ENCODE results near the gene THUMPD3. TPM values are rescaled to one million over a fixed set of nuclear protein-coding genes. Genes with fewer than 3 reads are reported as not detected.

THUMPD3 gene, protein sequence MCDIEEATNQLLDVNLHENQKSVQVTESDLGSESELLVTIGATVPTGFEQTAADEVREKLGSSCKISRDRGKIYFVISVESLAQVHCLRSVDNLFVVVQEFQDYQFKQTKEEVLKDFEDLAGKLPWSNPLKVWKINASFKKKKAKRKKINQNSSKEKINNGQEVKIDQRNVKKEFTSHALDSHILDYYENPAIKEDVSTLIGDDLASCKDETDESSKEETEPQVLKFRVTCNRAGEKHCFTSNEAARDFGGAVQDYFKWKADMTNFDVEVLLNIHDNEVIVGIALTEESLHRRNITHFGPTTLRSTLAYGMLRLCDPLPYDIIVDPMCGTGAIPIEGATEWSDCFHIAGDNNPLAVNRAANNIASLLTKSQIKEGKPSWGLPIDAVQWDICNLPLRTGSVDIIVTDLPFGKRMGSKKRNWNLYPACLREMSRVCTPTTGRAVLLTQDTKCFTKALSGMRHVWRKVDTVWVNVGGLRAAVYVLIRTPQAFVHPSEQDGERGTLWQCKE
- 10 to 100 TPM; 54.3 to 55.9 TPM for total RNA-seq

DNA sequence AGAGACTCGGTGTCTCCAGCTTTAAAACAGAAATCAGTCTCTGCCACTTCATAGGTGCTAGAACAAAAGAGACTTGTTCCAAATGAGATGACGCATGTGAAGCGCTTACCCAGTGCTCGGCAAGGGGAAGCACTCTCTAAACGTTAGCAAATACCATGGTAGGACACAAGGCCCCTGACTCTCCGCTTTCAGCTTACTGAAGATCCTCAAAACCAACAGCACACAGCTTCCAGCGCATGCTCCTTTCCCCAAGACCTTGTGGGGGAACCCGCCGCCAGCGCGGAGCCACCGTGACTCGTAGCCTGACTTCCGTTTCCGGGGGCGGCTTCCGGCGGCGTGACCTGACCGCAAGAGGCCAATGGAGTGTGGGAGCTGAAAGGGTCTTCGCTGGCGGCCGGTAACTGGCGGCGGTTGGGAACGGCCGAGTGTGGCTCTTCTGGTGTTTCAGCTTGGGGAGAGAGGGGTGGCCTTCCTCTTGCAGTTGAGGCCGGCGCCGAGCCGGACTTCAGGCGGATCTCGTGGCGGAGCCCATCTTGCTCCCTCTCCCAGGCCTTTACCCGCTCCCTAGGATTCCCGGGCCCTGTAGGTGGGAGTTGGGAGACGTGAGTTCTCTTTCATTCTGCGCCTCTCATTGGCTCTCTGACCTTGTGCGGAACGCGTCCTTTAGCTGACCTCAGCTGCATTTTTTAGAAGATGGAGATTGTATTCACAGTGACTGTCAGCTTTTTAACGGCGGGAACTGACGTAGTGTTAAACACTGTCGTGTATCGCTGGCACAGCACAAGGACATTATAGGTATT lies at the start of gene THUMPD3:
THUMPD3 (plus strand) TSS at position 324 of the 800 bp plus-strand sequence. CDS start 2,015 bp downstream, outside the sequence.
- Mint-ChIP-seq H3K4me1 (ENCODE audit: low read depth in 2 of 2) (peaks cover 9 to 14% of the 10 kb centered on the region in 2 donors), H3K27ac (peak within 1 kb of the TSS; percentile 99 to 100), H3K36me3 (no peaks in the 10 kb centered on the region), H3K4me3 (peak within 1 kb of the TSS; percentile 99), H3K27me3 (peaks cover 0 to 4% of the 10 kb centered on the region in 2 donors), H3K9me3 (no peaks in the 10 kb centered on the region)
- DNase-seq (ENCODE audit: low spot score) (peak; percentile 98), ATAC-seq (peak; percentile 98 to 99)

DNA sequence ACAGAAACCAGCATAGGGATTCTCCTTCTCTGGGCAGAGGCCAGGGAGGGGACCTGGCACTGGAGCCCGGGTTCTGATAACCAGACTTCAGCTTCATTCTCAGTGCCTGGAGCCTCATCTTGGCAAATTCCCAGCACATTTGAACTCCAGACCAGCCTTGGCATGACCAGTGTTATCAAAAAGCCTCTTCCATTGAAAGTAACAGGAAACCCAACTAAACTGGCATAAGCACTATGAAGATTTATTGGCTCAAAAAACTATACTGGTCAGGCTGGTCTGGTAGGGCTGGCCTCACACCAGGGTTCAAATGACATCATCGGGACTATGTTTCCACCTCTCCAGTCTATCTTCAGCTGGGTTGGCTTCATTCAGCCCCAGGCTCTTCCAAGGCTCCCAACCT lies 48.1 kb upstream of the THUMPD3 start:
- Mint-ChIP-seq H3K27ac (no peak overlapping the region), H3K36me3 (no peaks in the 10 kb centered on the region), H3K27me3 (peaks cover 14 to 18% of the 10 kb centered on the region in 2 donors), H3K4me3 (no peak overlapping the region), H3K4me1 (ENCODE audit: low read depth in 2 of 2) (no peaks in the 10 kb centered on the region), H3K9me3 (no peaks in the 10 kb centered on the region)
- DNase-seq (ENCODE audit: low spot score) (no peak), ATAC-seq (no peak)

DNA sequence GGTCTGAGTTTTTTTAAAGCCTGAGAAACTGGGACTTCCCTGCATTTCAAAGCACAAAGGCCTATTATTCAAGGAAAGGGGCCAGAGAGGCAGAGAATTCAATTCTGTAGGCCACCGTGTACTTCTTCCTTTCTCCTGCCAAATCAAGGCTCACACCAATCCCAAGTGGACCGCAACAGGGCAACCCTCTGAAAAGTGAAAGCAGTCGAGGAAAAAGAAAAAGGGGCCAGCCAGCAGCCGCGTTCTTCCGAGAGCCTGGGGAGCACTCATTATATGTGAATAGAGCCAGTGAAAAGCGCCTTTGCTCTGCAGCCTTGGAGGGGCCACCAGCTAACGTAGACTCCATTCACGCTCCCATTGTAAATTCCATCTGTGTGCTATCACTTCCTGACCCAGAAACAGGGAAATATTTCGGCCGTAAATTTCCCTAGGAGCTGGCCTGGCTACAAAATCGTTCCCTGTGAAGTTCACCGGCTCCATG lies 45.9 kb upstream of the THUMPD3 start:
- Mint-ChIP-seq H3K27me3 (peaks cover 14 to 18% of the 10 kb centered on the region in 2 donors), H3K9me3 (no peaks in the 10 kb centered on the region), H3K4me1 (ENCODE audit: low read depth in 2 of 2) (no peaks in the 10 kb centered on the region), H3K4me3 (no peak overlapping the region), H3K27ac (no peak overlapping the region), H3K36me3 (no peaks in the 10 kb centered on the region)
- no peak for DNase-seq (ENCODE audit: low spot score)
- ATAC-seq: no peak

DNA sequence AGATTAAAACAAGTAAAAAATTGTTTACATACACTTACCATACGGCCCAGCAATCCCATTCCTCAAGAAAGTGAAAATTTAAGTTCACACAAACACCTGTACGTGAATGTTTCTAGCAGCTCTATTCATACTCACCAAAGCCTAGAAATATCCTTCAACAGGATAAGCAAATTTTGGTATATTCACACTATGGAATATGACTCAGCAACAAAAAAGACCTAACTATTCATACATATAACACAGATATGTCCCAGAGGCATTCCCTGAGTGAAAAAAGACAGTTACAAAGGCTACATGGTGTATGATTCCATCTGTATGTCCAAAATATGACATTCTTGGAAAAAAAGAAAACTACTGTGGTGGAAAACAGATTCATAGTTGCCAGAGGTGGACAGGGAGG lies 40.1 kb upstream of the THUMPD3 start:
- no peaks in the 10 kb centered on the region for H3K9me3 Mint-ChIP-seq
- DNase-seq (ENCODE audit: low spot score): no peak
- H3K36me3 Mint-ChIP-seq: no peaks in the 10 kb centered on the region
- H3K27ac Mint-ChIP-seq: no peak overlapping the region
- no peak for ATAC-seq
- H3K27me3 Mint-ChIP-seq: peaks cover 6 to 8% of the 10 kb centered on the region in 2 donors
- no peaks in the 10 kb centered on the region for H3K4me1 Mint-ChIP-seq (ENCODE audit: low read depth in 2 of 2)
- H3K4me3 Mint-ChIP-seq: no peak overlapping the region

DNA sequence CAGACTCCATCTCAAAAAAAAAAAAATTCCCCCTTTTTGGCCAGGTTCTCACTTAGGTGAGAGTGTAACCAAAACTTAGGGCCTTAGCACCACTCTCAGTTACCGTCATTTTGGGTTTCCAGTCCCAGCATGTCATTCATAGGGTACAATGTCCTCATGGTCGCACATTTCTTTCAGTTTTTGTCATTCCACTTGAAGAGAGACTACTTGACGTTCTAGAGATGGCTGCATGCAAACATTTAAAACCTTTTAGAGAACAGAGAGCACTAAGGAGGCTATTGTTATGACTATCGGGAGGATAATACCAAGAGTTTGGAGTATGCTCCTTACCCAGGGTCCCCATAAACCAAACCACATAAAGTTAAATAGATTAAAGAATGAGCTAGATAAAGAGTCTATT lies 37.9 kb upstream of the THUMPD3 start:
- H3K27ac Mint-ChIP-seq: no peak overlapping the region
- no peaks in the 10 kb centered on the region for H3K36me3 Mint-ChIP-seq
- ATAC-seq (no peak), DNase-seq (ENCODE audit: low spot score) (no peak)
- no peaks in the 10 kb centered on the region for H3K9me3 Mint-ChIP-seq
- H3K4me1 Mint-ChIP-seq (ENCODE audit: low read depth in 2 of 2): no peaks in the 10 kb centered on the region
- no peak overlapping the region for H3K4me3 Mint-ChIP-seq
- peaks cover 7 to 10% of the 10 kb centered on the region in 2 donors for H3K27me3 Mint-ChIP-seq

DNA sequence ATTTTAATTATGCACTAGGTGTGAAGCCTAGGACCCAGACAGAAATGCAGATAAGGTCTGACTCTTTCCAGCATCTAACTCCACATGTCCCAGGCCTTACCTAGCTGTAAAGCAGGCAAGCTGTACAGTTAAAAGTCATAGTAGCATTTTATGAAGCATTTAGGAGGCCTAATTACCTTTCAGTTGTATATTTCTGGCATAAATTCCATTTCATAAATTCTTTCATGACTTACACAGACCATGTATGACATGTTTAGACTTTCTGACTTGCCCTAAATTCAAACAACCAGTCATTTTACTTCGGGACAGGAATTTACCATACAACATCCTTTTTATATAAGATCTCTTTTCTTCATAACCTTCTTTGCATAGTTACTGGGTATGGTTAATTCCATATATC lies 35.3 kb upstream of the THUMPD3 start:
- ATAC-seq: no peak
- DNase-seq (ENCODE audit: low spot score): no peak
- Mint-ChIP-seq H3K4me1 (ENCODE audit: low read depth in 2 of 2) (no peaks in the 10 kb centered on the region), H3K4me3 (no peak overlapping the region), H3K27ac (no peak overlapping the region), H3K27me3 (peaks cover 10 to 11% of the 10 kb centered on the region in 2 donors), H3K36me3 (no peaks in the 10 kb centered on the region), H3K9me3 (no peaks in the 10 kb centered on the region)

DNA sequence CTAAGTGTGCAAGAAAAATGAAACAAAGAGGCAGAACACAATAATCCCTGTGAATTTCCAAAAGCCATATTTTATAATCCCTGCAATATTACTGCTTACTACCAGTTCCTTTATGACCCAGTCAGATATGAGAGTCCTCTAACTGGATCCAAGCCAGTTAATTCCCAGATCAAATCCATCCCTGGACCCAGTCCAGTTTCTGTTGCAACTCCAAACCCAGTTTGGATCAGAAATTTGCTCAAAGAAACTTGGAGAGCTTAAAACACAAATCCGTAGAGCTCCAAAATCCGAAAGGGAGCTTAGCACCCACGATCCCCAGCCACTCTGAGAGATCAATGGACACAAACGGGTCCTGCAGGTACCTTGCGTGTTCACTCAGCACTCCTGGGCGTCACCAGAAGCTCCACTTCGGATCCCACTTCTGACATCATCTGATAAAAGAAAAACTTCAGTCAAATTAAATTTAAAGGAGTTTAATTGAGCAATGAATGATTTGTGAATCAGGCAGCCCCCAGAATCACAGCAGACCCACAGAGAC lies 32.6 kb upstream of the THUMPD3 start:
- peaks cover 10 to 21% of the 10 kb centered on the region in 2 donors for H3K27me3 Mint-ChIP-seq
- H3K4me3 Mint-ChIP-seq: no peak overlapping the region
- H3K27ac Mint-ChIP-seq: no peak overlapping the region
- DNase-seq (ENCODE audit: low spot score): no peak
- H3K9me3 Mint-ChIP-seq: no peaks in the 10 kb centered on the region
- no peak for ATAC-seq
- H3K4me1 Mint-ChIP-seq (ENCODE audit: low read depth in 2 of 2): no peaks in the 10 kb centered on the region
- no peaks in the 10 kb centered on the region for H3K36me3 Mint-ChIP-seq

DNA sequence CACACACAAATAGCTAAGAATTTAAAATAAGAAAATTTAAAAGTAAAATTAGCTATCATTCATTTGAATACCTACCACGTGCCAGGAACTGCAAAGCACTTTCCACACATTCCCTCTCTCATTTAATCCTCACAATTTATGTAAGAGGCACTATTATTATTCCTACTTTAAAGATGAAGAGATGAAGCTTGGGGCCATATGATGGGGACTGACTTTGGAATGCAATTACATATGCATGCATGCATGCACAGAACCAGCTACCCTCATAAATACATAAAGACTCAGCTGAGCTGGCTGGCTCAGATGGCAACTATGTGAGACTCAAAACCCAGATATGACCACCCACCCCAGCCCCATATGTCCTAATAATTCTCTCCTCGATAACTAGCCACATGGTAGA lies 31.7 kb upstream of the THUMPD3 start:
- DNase-seq (ENCODE audit: low spot score) (no peak), ATAC-seq (no peak)
- Mint-ChIP-seq H3K27ac (no peak overlapping the region), H3K27me3 (peaks cover 10 to 21% of the 10 kb centered on the region in 2 donors), H3K4me1 (ENCODE audit: low read depth in 2 of 2) (no peaks in the 10 kb centered on the region), H3K36me3 (no peaks in the 10 kb centered on the region), H3K4me3 (no peak overlapping the region), H3K9me3 (no peaks in the 10 kb centered on the region)

DNA sequence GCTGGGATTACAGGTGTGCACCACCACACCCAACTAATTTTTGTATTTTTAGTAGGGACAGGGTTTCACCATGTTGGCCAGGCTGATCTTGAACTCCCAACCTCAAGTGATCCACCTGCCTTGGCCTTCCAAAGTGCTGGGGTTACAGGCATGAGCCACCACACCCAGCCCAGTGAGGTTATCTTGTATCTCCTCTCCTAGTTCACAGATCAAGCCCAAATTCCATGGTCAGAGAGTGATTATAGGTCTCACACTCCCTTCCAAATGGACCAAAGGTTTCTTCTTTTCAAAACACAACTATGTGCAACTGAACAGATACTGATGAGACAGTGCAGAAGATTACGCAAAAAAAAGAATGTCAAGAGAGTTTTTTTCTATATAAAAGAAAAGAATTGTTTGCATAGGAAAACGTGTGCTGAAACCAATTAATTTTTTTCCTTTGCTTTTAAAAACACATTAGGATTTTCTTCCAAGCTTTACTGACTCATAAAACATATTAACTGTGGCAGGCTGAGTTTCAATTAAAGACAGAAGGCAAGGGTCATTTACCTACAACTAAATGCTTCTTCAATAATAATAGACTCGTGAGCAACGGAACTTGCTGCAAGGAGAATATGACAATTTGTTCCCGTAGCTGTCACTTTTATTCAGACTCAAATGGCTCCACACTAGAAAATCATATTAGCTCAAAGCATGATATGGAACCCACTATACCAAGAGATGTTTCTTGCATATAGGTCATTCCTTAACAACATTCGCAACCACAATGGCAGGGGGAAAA lies 30.4 kb upstream of the THUMPD3 start:
- Mint-ChIP-seq H3K4me3 (no peak overlapping the region), H3K27ac (no peak overlapping the region), H3K9me3 (no peaks in the 10 kb centered on the region), H3K27me3 (peaks cover 10 to 18% of the 10 kb centered on the region in 2 donors), H3K36me3 (no peaks in the 10 kb centered on the region), H3K4me1 (ENCODE audit: low read depth in 2 of 2) (no peaks in the 10 kb centered on the region)
- ATAC-seq: no peak
- no peak for DNase-seq (ENCODE audit: low spot score)

DNA sequence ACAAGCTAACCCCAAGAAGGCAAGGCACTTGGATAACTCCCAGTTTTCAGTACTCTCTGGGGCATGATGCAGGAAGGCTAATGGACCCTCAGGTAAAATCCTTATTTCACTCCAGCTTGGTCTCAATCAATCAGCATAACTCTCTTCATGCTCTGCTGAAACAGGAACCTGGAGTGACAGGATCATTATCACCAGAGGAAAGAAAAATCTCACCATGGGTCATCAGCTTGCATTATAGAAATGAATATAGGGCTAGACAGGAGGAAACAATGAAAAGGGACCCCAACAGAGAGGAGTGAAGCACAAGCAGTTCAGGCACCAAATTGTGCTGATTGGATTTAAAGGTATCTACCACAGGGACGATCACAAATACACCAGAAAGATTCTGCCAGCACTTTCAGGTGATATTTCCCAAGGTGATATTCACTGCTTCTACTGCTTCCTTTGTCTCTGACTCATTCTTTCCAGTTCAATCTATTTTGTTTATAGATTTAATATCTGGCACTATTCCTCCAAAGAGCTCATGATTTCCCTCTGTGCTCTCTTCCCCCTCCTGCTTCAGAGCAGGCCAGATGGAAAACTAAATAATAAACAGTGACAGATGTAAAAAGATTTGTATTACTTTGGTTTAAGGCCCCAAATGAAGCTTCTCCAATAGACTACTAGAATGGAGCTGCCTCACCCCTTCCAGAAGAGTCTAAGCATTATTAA lies 22.9 kb upstream of the THUMPD3 start:
- no peak overlapping the region for H3K27ac Mint-ChIP-seq
- peaks cover 0 to 3% of the 10 kb centered on the region in 2 donors for H3K27me3 Mint-ChIP-seq
- no peaks in the 10 kb centered on the region for H3K36me3 Mint-ChIP-seq
- no peak overlapping the region for H3K4me3 Mint-ChIP-seq
- DNase-seq (ENCODE audit: low spot score) (no peak), ATAC-seq (no peak)
- no peaks in the 10 kb centered on the region for H3K4me1 Mint-ChIP-seq (ENCODE audit: low read depth in 2 of 2)
- no peaks in the 10 kb centered on the region for H3K9me3 Mint-ChIP-seq

DNA sequence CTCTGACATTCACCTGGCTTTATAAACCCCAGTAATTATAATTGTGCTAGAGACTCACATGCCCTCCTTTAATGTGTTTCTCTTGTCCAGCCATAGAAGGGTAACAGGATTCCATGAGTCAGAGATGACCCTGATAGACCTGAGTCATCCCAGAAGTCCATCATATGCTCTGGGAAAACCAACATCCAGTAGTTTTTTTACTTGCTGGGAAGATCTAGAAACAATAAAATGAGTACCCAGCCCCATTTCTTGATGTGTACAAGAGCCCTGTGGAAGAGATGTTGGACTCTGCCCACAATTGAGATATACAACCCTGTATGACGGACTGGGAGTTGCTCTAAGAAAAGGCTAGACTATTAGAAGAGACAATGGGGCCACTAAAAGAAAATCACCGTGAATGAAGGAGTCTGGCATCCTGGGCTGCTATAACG lies 22.4 kb upstream of the THUMPD3 start:
- H3K27me3 Mint-ChIP-seq: peaks cover 0 to 3% of the 10 kb centered on the region in 2 donors
- H3K4me1 Mint-ChIP-seq (ENCODE audit: low read depth in 2 of 2): no peaks in the 10 kb centered on the region
- DNase-seq (ENCODE audit: low spot score) (no peak), ATAC-seq (no peak)
- H3K4me3 Mint-ChIP-seq: no peak overlapping the region
- H3K27ac Mint-ChIP-seq: no peak overlapping the region
- no peaks in the 10 kb centered on the region for H3K36me3 Mint-ChIP-seq
- H3K9me3 Mint-ChIP-seq: no peaks in the 10 kb centered on the region

DNA sequence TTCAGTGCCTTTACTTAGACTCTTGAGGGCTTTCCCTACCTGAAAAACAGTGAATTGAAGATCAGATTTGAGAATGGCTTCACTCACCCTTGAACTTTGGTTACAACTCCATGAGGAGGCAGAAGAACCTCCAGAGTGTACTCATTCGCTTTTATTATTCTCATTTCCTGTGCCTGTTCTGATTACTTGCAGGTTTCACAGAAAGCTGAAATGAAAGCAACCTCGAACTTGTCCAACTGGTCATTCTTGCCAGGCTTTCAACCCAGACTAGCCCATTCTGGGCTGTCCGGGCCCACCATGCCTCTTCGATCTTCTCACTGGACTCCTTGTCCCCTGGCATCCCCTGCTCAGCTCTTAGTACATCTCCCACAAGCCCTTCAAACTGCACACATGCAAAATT lies 20.2 kb upstream of the THUMPD3 start:
- H3K27ac Mint-ChIP-seq: no peak overlapping the region
- ATAC-seq (no peak), DNase-seq (ENCODE audit: low spot score) (no peak)
- no peaks in the 10 kb centered on the region for H3K36me3 Mint-ChIP-seq
- peaks cover 0 to 5% of the 10 kb centered on the region in 2 donors for H3K27me3 Mint-ChIP-seq
- H3K9me3 Mint-ChIP-seq: no peaks in the 10 kb centered on the region
- no peaks in the 10 kb centered on the region for H3K4me1 Mint-ChIP-seq (ENCODE audit: low read depth in 2 of 2)
- H3K4me3 Mint-ChIP-seq: no peak overlapping the region

DNA sequence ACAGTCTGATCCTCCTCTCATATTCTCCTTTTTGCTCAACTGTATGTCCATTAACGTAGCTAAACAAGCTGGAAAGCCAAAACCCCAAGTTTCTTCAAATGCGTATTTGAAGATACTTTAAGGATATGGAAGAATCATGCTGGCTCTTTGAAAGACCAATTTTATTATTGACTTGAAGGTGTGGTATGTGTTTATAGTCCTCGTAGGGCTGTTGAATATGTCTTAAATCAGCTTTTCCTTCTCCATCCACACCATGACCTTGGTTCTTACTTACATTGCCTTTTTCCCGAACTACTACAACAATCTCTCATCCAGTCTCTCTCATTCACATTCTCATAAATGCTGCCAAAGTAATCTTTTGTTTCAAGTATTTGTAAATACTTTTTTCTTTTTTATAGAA lies 19.7 kb upstream of the THUMPD3 start:
- H3K4me1 Mint-ChIP-seq (ENCODE audit: low read depth in 2 of 2): no peaks in the 10 kb centered on the region
- ATAC-seq (no peak), DNase-seq (ENCODE audit: low spot score) (no peak)
- H3K9me3 Mint-ChIP-seq: no peaks in the 10 kb centered on the region
- H3K4me3 Mint-ChIP-seq: no peak overlapping the region
- H3K27ac Mint-ChIP-seq: no peak overlapping the region
- H3K36me3 Mint-ChIP-seq: no peaks in the 10 kb centered on the region
- peaks cover 0 to 4% of the 10 kb centered on the region in 2 donors for H3K27me3 Mint-ChIP-seq

Data from natural killer cell treated with Interleukin-12 subunit alpha and Interleukin-12 subunit beta and Interleukin-15 and Interleukin-18, amount 100 ng/mL, for 72 hours (primary cell).